Activated CD8-positive, alpha-beta memory T cell treated with anti-CD3 and anti-CD28 coated beads for 36 hours (primary cell): ENCODE data around the gene FAM20C. TPM values are rescaled to one million over a fixed set of nuclear protein-coding genes. Genes with fewer than 3 reads are reported as not detected.

ENCODE experiments used
- CTCF ChIA-PET: fragments of 350-600 bp; sonication (Branson Sonifier 250); formaldehyde crosslinking; loops from one replicate; lab custom pipeline; 2021; ENCODE audit warnings: antibody characterized with exemption; lab: Charles Lee
- POLR2A ChIA-PET: fragments of 350-600 bp; sonication (Branson Sonifier 250); formaldehyde crosslinking; loops from one replicate; lab custom pipeline; 2021; ENCODE audit warnings: antibody characterized with exemption; lab: Charles Lee
- total RNA-seq, 2 experiments: library from RNA; stranded (reverse); gene quantifications; one replicate each; pipeline ENCODE4 v1.2.3, GENCODE V29; 2021

FAM20C gene
- 1 to 10 TPM in 1 of 2 experiments, under 1 TPM in 1; 0.74 to 1.5 TPM for total RNA-seq

GRCh38 chr7:191981-192649 lies at the start of gene FAM20C:
TSS of gene FAM20C (plus strand) at chr7:192571. CDS start at chr7:193200, 629 bp downstream.
- CTCF ChIA-PET = no interaction called here
- POLR2A ChIA-PET = interaction anchor here (0.6 kb wide), 1 partner anchor 128 kb away, joined by 3 read pairs; no protein-coding TSS in a partner anchor

DNA sequence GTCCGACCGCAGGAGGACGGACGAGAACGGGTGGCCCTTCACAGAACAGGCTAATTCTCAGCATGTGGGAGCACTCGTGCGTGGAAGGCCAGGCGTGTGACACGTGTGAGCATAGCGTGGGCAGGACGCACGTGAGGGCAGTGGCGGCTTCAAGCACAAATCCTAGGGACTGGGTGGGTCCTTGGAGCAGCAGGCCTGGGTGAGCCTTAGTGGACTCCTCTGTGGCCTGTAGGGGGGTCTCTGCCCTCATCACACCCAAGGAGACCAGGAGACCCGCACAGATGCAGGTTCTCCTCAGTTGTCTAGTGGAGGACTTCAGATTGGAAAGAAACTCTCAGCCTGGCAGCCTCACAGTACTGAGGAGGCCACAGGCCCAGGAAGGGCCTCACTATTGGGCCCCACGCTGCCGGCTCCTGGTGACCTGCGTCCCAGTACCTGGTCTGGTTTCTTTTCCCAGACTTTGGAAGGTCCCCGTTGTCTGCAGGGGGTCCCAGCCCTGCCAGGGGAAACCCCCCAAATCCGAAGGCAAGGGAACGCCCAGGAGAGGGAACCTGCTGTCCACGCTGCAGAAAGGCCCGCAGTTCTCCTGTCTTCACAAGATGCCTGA lies 49.1 kb upstream of the FAM20C start:
- CTCF ChIA-PET = no interaction called here
- POLR2A ChIA-PET = no interaction called here

DNA sequence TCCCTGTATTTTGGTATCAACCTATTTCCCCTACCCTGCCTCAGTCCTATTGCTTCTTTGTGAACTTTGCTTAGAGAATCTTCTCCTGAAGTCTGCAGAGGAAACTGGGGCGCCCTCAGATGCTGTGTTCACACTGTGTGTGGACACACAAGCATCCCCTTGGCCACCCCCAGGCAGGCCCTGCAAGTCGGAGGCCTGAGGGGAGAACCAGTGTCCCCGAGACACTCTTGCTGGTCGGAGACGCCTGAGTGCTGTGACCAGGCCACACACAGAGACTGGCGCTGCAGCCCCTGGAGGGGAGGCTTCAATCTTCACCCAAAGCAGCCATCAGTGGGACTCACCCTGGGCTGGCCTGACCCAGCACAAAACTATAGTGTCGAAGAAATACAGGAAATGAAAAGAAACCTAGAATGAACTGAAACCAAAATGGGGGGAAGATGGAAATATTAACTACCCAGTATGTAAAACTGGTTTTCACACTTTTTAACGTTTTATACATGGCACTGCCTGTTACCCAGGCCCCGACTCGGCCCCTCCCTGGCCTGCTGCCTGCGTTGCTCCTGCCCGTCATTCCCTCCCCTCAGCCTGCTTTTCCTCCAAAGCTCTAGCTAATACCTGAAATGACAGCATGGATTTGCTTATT lies 48.4 kb upstream of the FAM20C start:
- ChIA-PET CTCF (no interaction called here), POLR2A (no interaction called here)

DNA sequence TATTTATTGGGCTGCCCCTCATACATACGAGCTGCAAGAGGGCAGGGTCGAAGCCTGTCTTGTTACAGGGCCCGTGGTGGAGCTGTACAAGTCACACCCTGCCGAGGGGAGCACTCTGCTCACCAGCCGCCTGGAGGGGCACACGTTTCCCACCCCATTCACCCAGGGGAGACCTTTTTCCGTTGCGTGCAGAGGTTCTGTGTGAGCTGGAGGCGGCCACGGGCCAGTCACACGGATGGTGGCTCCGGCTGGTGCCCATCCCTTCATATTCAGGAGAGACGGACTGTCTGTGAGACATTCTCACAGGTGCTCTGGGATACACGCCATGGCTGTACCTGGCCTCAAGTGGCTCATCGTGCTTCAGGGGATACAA lies 47.9 kb upstream of the FAM20C start:
- ChIA-PET CTCF (no interaction called here), POLR2A (no interaction called here)

- ChIA-PET CTCF (no interaction called here), POLR2A (no interaction called here)
Measured at GRCh38 chr7:145863-146262, 46.5 kb upstream of the FAM20C start.

DNA sequence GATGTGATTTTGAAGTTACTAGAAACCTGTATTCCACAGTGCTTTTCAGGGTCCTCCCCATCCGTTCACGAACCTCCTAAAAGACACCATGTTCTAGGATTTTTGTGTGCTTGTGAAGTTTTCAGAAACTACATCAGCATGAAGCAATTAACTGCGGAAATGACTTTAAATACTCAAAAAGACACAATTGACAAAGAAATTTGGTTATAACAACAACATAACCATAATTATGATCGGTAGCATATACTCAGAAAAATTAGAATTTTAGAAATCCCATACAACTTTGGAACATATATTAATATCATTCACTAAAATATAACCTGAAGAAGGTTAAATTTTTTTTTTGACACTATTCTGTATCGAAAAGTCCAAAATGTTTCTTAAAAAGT lies 43.8 kb upstream of the FAM20C start:
- POLR2A ChIA-PET = no interaction called here
- CTCF ChIA-PET = no interaction called here

GRCh38 chr7:148932-149790 lies 43.2 kb upstream of the FAM20C start:
- ChIA-PET POLR2A (no interaction called here), CTCF (no interaction called here)

- POLR2A ChIA-PET = interaction anchor here (0.6 kb wide), 1 partner anchor 1425 kb away, joined by 3 read pairs; no protein-coding TSS in a partner anchor
Measured at GRCh38 chr7:149791-150636, 42.4 kb upstream of the FAM20C start.

GRCh38 chr7:150811-151221 lies 41.6 kb upstream of the FAM20C start:
- POLR2A ChIA-PET = interaction anchor here (0.6 kb wide), 1 partner anchor 1424 kb away, joined by 3 read pairs; no protein-coding TSS in a partner anchor
- CTCF ChIA-PET = no interaction called here

More at GRCh38 chr7:149791-150636, 42.4 kb upstream of the FAM20C start:
- CTCF ChIA-PET = no interaction called here

GRCh38 chr7:151346-152050 lies 40.9 kb upstream of the FAM20C start:
- ChIA-PET CTCF (interaction anchor here (1.0 kb wide), 1 partner anchor 12 kb away, joined by 4 read pairs; no protein-coding TSS in a partner anchor), POLR2A (no interaction called here)

DNA sequence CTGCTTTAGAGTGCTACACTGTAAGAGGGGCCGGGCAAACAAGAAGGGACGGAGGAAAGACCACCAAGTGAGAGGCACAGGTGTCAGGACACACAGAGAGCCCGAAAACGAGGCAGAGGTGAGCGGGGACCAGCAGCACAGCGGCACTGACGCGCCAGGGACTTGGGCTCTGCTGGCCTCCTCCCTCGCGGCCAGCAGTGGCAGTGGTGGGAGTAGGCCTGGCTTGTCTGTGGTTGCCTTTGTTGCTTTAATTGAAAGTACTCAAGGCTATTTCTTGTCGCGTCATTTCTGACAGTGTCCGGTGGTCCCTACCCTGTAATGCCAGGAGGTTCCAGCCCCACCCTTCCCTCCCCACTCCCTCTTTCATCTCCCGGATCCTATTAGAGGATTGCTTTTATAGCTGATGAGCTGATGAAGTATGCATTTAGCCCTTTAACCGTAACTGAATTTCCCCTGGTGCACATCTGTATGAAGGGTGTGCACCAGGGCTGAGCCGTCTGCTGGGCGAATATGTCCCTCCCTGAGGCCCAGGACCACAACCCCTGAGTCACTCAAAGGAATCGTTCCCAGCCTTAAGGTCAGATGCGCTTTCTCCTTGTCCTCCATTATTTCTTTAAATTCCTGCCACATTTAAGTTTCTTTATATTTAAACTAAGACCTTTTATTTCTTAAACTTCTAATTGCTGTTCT lies 39.5 kb upstream of the FAM20C start:
- ChIA-PET CTCF (no interaction called here), POLR2A (no interaction called here)

DNA sequence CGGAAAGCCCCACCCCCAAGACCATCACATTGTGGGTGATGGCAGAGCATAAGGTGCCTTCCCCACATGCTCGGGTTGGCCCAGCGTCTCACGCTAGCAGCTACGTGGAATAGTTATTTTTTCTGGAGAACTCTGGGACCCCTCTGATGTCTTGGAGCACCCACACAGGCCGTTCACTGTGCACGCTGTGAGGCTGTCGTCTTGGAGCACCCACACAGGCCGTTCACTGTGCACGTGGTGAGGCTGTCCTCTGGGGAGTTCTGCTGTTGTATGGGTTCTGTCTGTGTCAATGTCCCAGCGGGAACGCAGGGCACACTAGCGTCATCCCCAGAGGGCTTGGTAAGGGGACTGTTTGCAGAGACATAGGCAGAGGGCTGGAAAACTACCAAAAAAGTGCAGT lies 38.8 kb upstream of the FAM20C start:
- POLR2A ChIA-PET = no interaction called here
- CTCF ChIA-PET = no interaction called here

GRCh38 chr7:154096-154799 lies 38.1 kb upstream of the FAM20C start:
- ChIA-PET POLR2A (no interaction called here), CTCF (no interaction called here)

DNA sequence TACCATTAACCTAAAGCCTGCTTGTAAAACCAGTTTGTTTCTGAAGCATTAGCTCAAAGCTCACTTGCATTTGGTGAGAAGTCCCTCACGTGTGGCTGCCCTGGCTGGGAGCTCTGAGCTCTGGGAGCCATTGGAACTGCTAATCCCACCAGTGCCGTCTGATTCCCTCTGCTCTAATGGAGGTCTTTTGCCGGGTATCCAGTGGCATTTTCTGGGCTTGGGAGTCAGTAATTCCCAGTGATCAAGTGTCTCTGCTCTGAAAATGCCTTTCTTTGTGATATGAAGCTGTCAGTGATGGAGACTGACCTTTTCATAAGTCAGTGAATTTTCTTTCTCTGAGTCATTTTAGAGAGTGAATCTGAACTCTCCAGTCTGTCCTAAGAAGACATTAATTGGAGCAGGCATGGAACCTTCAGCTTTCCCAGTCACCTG lies 36.9 kb upstream of the FAM20C start:
- CTCF ChIA-PET = no interaction called here
- POLR2A ChIA-PET = no interaction called here

DNA sequence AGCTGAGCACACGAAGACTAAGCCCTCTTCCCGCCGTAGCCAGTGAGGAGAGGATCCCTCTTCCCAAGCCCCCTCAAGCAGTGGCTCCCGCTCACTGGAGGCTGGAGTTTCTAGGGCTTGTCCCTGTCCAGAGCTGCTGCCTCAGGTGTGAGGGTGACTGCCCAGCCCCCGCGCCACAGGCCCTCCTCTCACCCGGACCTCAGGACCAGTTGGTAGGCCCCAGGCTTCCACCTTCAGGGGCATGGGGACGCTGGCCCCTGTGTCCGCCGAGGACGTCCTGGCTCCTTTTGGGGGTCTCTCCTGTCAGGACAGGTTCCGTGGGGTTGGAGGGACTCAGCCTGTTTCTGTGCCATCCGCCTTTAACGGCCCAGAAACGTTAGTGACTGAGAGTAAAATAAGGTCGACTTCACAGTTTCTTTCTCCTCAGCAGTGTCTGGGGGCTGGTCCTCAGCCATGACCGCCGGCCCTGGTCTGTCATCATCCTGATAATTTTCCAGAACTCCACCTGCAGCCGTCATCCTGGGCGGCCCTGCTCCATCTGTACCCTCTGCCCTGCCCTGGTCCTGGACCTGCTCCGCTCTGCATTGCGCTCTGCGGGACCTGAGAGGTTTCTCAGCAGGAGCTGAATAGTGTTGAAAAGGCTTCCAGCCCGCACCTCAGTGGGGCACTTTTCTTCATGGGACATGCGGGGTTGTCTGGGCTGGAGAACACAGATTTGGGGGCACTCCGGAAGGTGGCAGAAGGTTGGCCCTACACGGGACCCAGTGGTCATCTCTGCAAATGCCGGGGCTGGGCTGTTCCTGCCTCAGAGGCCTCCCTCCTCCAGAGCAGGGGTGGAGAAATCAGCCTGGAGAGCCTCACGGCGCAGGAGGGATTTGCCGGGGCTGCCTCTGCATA lies 36.0 kb upstream of the FAM20C start:
- ChIA-PET POLR2A (no interaction called here), CTCF (no interaction called here)

GRCh38 chr7:157008-157310 lies 35.4 kb upstream of the FAM20C start:
- ChIA-PET CTCF (no interaction called here), POLR2A (no interaction called here)
